Measurements from ENCODE around the gene TNNC2. TPM values are rescaled to one million over a fixed set of nuclear protein-coding genes. Genes with fewer than 3 reads are reported as not detected.
"Not testable (repeated sequence)": the region's sequence is repeated elsewhere in the genome, so short reads cannot be mapped to it uniquely, and the experiment has no call there.

TNNC2 gene
- total RNA-seq, 1 experiment from 2014 or later, result 4.6 TPM

DNA sequence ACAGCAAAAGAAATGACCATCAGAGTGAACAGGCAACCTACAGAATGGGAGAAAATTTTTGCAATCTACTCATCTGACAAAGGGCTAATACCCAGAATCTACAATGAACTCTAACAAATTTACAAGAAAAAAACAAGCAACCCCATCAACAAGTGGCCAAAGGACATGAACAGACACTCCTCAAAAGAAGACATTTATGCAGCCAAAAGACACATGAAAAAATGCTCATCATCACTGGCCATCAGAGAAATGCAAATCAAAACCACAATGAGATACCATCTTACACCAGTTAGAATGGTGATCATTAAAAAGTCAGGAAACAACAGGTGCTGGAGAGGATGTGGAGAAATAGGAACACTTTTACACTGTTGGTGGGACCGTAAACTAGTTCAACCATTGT lies 29.6 kb downstream of the TNNC2 start:
- WGBS (ENCODE audit: extremely low coverage, insufficient read length, low lambda C conversion rate), result no CpG with 5 or more reads among the region's 1 CpG
- not testable (repeated sequence) for H3K4me1 ChIP-seq (ENCODE audit: insufficient read depth, low read length)

More for the DNA sequence above, 29.6 kb downstream of the TNNC2 start:
- H3K4me2 ChIP-seq (ENCODE audit: insufficient read depth, insufficient read length, low read length); H3K79me1 ChIP-seq (ENCODE audit: insufficient read depth, low read depth, low read length, poor library complexity, severe bottlenecking); H3T11ph ChIP-seq (ENCODE audit: low read length); H3K27me3 ChIP-seq (ENCODE audit: insufficient read depth, low read length); H3K14ac ChIP-seq (ENCODE audit: insufficient read depth, low read length); H3K23me2 ChIP-seq (ENCODE audit: insufficient read length, low read depth, low read length, poor library complexity, severe bottlenecking); H3K56ac ChIP-seq (ENCODE audit: insufficient read length, low read depth, low read length); H3K9me3 Mint-ChIP-seq; H4K20me1 ChIP-seq (ENCODE audit: control insufficient read depth, insufficient read depth, insufficient read length); H3K4me3 Mint-ChIP-seq; H3K4ac ChIP-seq (ENCODE audit: low read depth, low read length); H3K27me3 Mint-ChIP-seq (ENCODE audit: low read depth); H2BK120ac ChIP-seq (ENCODE audit: low read depth, low read length, poor library complexity, severe bottlenecking); H3K4me1 Mint-ChIP-seq; H2BK5ac ChIP-seq (ENCODE audit: insufficient read length, low read length); H3K27ac Mint-ChIP-seq; H3K9ac ChIP-seq (ENCODE audit: extremely low read depth, insufficient read length, low read length); H3K79me2 ChIP-seq (ENCODE audit: insufficient read depth, low read length); H2AK5ac ChIP-seq (ENCODE audit: insufficient read length, low read length); H3K27ac ChIP-seq (ENCODE audit: insufficient read length, low read depth, low read length); H3K18ac ChIP-seq (ENCODE audit: insufficient read length, low read depth, low read length); H2BK15ac ChIP-seq (ENCODE audit: low read depth, low read length); H3K9me3 ChIP-seq (ENCODE audit: control insufficient read depth, low read depth, low read length); H4K5ac ChIP-seq (ENCODE audit: insufficient read length, low read depth, low read length); DNase-seq; H4K8ac ChIP-seq (replicated peaks; ENCODE audit: insufficient read length, low read depth, low read length); H2BK12ac ChIP-seq (ENCODE audit: insufficient read length, low read depth, low read length); H3K23ac ChIP-seq (ENCODE audit: insufficient read length, low read depth, low read length); H2BK20ac ChIP-seq (ENCODE audit: low read depth, low read length, poor library complexity, severe bottlenecking); H4K91ac ChIP-seq (ENCODE audit: insufficient read length, low read depth, low read length); H2AFZ ChIP-seq (ENCODE audit: low read length): not testable (repeated sequence)
- peaks cover 25 to 55% (median 49%) of the 10 kb centered on the region in 3 experiments; a peak in 6 of 7 replicates for H3K36me3 Mint-ChIP-seq (ENCODE audit: insufficient read depth in 1 of 3, low read depth in 3 of 3)

All from H9 (cell line).